ENCODE measurements around the gene CLSTN1. TPM values are rescaled to one million over a fixed set of nuclear protein-coding genes. Genes with fewer than 3 reads are reported as not detected.
"Not testable (repeated sequence)": the region's sequence is repeated elsewhere in the genome, so short reads cannot be mapped to it uniquely, and the experiment has no call there.

CLSTN1 gene
- total and polyA plus RNA-seq, 4 donors: 3.1 to 13.4 (median 8.8) TPM

DNA sequence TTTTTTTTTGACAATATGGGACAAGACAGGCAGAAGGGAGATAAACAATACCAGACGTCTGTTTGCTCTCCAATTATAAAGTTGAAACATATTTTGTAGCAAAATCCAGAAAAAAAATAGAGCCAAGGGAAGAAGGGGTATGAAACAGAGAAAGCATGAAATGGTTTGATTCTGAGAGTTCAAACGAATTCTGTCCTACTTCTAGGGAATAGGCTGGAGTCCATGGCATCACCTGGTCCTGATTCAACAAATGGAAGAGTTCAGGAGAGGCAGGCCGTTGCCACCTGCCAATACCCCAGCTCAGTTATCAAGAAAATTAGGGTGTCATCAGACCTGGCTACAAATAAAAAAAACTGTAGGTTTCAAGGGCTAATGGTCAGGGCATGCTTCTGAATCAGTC, 71.8 kb downstream of the CLSTN1 start:
- H3K27ac ChIP-seq (ENCODE audit: low read depth in 1 of 2, low read length in 2 of 2): no peak overlapping the region
- H3K36me3 ChIP-seq (ENCODE audit: control insufficient read depth in 4 of 4, insufficient read depth in 3 of 4, low read depth in 1 of 4, low read length in 3 of 4): peaks cover 0 to 2% (median 2%) of the 10 kb centered on the region in 4 donors
- H3K9ac ChIP-seq (ENCODE audit: low read depth in 1 of 2, low read length in 2 of 2): no peak overlapping the region
- no peak overlapping the region for H3K4me3 ChIP-seq (ENCODE audit: low read depth in 1 of 3, low read length in 3 of 3)
- no peak for DNase-seq (ENCODE audit: low spot score)
- H3K27me3 ChIP-seq (ENCODE audit: control insufficient read depth in 4 of 4, insufficient read depth in 4 of 4, low read length in 3 of 4): no peaks in the 10 kb centered on the region
- TF ChIP-seq, protein P1, sequence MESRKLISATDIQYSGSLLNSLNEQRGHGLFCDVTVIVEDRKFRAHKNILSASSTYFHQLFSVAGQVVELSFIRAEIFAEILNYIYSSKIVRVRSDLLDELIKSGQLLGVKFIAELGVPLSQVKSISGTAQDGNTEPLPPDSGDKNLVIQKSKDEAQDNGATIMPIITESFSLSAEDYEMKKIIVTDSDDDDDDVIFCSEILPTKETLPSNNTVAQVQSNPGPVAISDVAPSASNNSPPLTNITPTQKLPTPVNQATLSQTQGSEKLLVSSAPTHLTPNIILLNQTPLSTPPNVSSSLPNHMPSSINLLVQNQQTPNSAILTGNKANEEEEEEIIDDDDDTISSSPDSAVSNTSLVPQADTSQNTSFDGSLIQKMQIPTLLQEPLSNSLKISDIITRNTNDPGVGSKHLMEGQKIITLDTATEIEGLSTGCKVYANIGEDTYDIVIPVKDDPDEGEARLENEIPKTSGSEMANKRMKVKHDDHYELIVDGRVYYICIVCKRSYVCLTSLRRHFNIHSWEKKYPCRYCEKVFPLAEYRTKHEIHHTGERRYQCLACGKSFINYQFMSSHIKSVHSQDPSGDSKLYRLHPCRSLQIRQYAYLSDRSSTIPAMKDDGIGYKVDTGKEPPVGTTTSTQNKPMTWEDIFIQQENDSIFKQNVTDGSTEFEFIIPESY (IDR thresholded peaks at IDR 0.05): no peak
- TF ChIP-seq, protein P2, sequence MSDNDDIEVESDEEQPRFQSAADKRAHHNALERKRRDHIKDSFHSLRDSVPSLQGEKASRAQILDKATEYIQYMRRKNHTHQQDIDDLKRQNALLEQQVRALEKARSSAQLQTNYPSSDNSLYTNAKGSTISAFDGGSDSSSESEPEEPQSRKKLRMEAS (IDR thresholded peaks at IDR 0.05): no peak
- no peak for TF ChIP-seq FOXA2 (IDR thresholded peaks at IDR 0.05)
- TF ChIP-seq EGR1 (IDR thresholded peaks at IDR 0.05; ENCODE audit: low read depth in 2 of 2): no peak
- TF ChIP-seq NR2F2 (IDR thresholded peaks at IDR 0.05): no peak
- TF ChIP-seq RAD21 (IDR thresholded peaks at IDR 0.05): no peak
- no peak for TF ChIP-seq GABPA (IDR thresholded peaks at IDR 0.05 in 1 of 2, conservative IDR thresholded peaks at IDR 0.05 in 1 of 2)
- no peak for TF ChIP-seq CTCF (IDR thresholded peaks at IDR 0.05; ENCODE audit: low read depth, low read length, missing input control)
- TF ChIP-seq YY1 (IDR thresholded peaks at IDR 0.05): no peak
- no peak for TF ChIP-seq RXRA (IDR thresholded peaks at IDR 0.05)
- no peak for TF ChIP-seq FOXA1 (IDR thresholded peaks at IDR 0.05)
- TF ChIP-seq HNF4G (IDR thresholded peaks at IDR 0.05): no peak
- TF ChIP-seq HNF4A (conservative IDR thresholded peaks at IDR 0.05): no peak
- no peak for TF ChIP-seq JUND (IDR thresholded peaks at IDR 0.05)
- TF ChIP-seq TAF1 (conservative IDR thresholded peaks at IDR 0.05): no peak
- H3K4me1 ChIP-seq (ENCODE audit: control insufficient read depth in 4 of 4, insufficient read depth in 4 of 4, low read length in 3 of 4): no peaks in the 10 kb centered on the region
- 65% methylated on average over 3 of the region's 3 CpGs for WGBS
- H3K9me3 ChIP-seq (ENCODE audit: control insufficient read depth in 4 of 4, low read length in 3 of 4): no peaks in the 10 kb centered on the region

GRCh38 chr1:9749361-9749760, 74.4 kb downstream of the CLSTN1 start:
- Histone ChIP-seq H3K36me3 (ENCODE audit: control insufficient read depth in 4 of 4, insufficient read depth in 3 of 4, low read depth in 1 of 4, low read length in 3 of 4) (peaks cover 0 to 2% (median 2%) of the 10 kb centered on the region in 4 donors), H3K27me3 (ENCODE audit: control insufficient read depth in 4 of 4, insufficient read depth in 4 of 4, low read length in 3 of 4) (no peaks in the 10 kb centered on the region), H3K4me3 (ENCODE audit: low read depth in 1 of 3, low read length in 3 of 3) (no peak overlapping the region), H3K9me3 (ENCODE audit: control insufficient read depth in 4 of 4, low read length in 3 of 4) (no peaks in the 10 kb centered on the region), H3K27ac (ENCODE audit: low read depth in 1 of 2, low read length in 2 of 2) (no peak overlapping the region), H3K9ac (ENCODE audit: low read depth in 1 of 2, low read length in 2 of 2) (no peak overlapping the region), H3K4me1 (ENCODE audit: control insufficient read depth in 4 of 4, insufficient read depth in 4 of 4, low read length in 3 of 4) (no peaks in the 10 kb centered on the region)
- no peak for DNase-seq (ENCODE audit: low spot score)
- no peak for TF ChIP-seq RAD21 (IDR thresholded peaks at IDR 0.05)
- TF ChIP-seq JUND (IDR thresholded peaks at IDR 0.05): no peak
- no peak for TF ChIP-seq HNF4G (IDR thresholded peaks at IDR 0.05)
- no peak for TF ChIP-seq FOXA2 (IDR thresholded peaks at IDR 0.05)
- TF ChIP-seq, protein P1 (IDR thresholded peaks at IDR 0.05): no peak
- no peak for TF ChIP-seq RXRA (IDR thresholded peaks at IDR 0.05)
- no peak for TF ChIP-seq EGR1 (IDR thresholded peaks at IDR 0.05; ENCODE audit: low read depth in 2 of 2)
- no peak for TF ChIP-seq SP1 (IDR thresholded peaks at IDR 0.05)
- TF ChIP-seq TAF1 (conservative IDR thresholded peaks at IDR 0.05): no peak
- no peak for TF ChIP-seq NR2F2 (IDR thresholded peaks at IDR 0.05)
- TF ChIP-seq CTCF (IDR thresholded peaks at IDR 0.05; ENCODE audit: low read depth, low read length, missing input control): no peak
- no peak for TF ChIP-seq YY1 (IDR thresholded peaks at IDR 0.05)
- WGBS: 97% methylated on average over 14 of the region's 14 CpGs

- 95% methylated on average over 9 of the region's 9 CpGs for WGBS
- not testable (repeated sequence) for H3K27ac ChIP-seq (ENCODE audit: low read depth in 1 of 2, low read length in 2 of 2); H3K9ac ChIP-seq (ENCODE audit: low read depth in 1 of 2, low read length in 2 of 2); H3K4me1 ChIP-seq (ENCODE audit: control insufficient read depth in 4 of 4, insufficient read depth in 4 of 4, low read length in 3 of 4); DNase-seq (ENCODE audit: low spot score); H3K9me3 ChIP-seq (ENCODE audit: control insufficient read depth in 4 of 4, low read length in 3 of 4); H3K27me3 ChIP-seq (ENCODE audit: control insufficient read depth in 4 of 4, insufficient read depth in 4 of 4, low read length in 3 of 4); H3K36me3 ChIP-seq (ENCODE audit: control insufficient read depth in 4 of 4, insufficient read depth in 3 of 4, low read depth in 1 of 4, low read length in 3 of 4); H3K4me3 ChIP-seq (ENCODE audit: low read depth in 1 of 3, low read length in 3 of 3)
Measured at GRCh38 chr1:9748391-9748790, 75.4 kb downstream of the CLSTN1 start.

Data from liver (tissue), 9 donors.